ENCODE results near the gene TNFAIP8.

DNA sequence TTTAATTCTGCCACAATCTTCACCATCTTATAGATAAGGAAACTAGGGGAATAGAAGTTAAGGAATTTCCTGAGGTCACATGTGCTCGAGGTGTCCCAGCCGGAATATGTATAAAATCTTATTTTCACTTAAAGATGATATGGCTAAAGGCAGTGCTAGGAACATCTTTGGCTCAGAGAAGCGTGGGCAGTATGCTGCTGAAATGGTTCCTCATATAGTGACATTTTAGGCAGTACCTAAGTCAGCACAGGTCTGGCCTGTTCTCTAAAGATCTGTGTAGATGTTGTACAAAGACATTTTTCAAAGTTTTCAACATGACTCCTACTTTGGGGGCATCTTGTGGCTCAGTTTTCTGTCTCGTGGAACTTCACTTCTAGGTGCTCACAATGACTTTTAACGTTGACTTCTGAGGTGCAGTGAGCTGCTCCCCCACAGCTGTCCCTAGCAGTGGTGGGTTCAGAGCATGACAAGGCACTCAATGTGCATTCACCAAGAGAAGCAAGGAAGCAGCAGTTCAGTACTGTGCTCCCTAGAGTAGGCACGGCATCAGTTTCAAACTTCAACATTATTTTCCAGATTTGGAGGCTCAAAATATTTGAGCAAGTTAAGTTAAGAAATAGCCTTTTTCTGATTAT, 40.3 kb downstream of the TNFAIP8 start:
- TF ChIP-seq EZH2 (IDR thresholded peaks at IDR 0.05; ENCODE audit: low read depth, unreplicated experiment) (no peak), EZH2phosphoT487 (IDR thresholded peaks at IDR 0.05; ENCODE audit: unreplicated experiment) (no peak), JUNB (IDR thresholded peaks at IDR 0.05; ENCODE audit: unreplicated experiment) (no peak), POLR2AphosphoS5 (IDR thresholded peaks at IDR 0.05; ENCODE audit: low read depth) (no peak)
- TF ChIP-seq, protein P1, sequence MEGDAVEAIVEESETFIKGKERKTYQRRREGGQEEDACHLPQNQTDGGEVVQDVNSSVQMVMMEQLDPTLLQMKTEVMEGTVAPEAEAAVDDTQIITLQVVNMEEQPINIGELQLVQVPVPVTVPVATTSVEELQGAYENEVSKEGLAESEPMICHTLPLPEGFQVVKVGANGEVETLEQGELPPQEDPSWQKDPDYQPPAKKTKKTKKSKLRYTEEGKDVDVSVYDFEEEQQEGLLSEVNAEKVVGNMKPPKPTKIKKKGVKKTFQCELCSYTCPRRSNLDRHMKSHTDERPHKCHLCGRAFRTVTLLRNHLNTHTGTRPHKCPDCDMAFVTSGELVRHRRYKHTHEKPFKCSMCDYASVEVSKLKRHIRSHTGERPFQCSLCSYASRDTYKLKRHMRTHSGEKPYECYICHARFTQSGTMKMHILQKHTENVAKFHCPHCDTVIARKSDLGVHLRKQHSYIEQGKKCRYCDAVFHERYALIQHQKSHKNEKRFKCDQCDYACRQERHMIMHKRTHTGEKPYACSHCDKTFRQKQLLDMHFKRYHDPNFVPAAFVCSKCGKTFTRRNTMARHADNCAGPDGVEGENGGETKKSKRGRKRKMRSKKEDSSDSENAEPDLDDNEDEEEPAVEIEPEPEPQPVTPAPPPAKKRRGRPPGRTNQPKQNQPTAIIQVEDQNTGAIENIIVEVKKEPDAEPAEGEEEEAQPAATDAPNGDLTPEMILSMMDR (conservative IDR thresholded peaks at IDR 0.05; ENCODE audit: low read depth in 2 of 2) = no peak

All from GM23338 (cell line).